ENCODE measurements around the gene ATG4B.
A peak's percentile ranks its signal among the peaks of the same experiment; 100 is the strongest.
"Not testable (repeated sequence)": the region's sequence is repeated elsewhere in the genome, so short reads cannot be mapped to it uniquely, and the experiment has no call there.

The ATG4B gene

GRCh38 chr2:241637018-241637794 lies at the start of gene ATG4B, which contains the start of gene THAP4:
TSS of gene ATG4B (plus strand) at chr2:241637693. CDS start at chr2:241637715, 22 bp downstream.
TSS of gene THAP4 (minus strand) at chr2:241637158. CDS start at chr2:241637017, 141 bp downstream.
- peak; percentile 95 for DNase-seq (ENCODE audit: low spot score)

DNA sequence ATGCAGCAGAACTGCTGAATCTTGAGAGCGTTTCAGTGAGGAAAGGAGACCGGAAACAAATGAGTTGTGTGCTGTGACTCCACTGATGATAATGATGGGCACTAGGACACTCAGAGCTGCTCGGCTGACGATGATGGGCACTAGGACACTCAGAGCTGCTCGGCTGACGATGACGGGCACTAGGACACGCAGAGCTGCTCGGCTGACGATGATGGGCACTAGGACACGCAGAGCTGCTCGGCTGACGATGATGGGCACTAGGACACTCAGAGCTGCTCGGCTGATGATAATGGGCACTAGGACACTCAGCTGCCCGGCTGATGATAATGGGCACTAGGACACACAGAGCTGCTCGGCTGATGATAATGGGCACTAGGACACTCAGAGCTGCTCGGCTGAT lies 47.6 kb upstream of the ATG4B start:
- DNase-seq (ENCODE audit: low spot score): not testable (repeated sequence)

GRCh38 chr2:241590496-241591455 lies 46.7 kb upstream of the ATG4B start:
- not testable (repeated sequence) for DNase-seq (ENCODE audit: low spot score)

GRCh38 chr2:241592126-241592845 lies 45.2 kb upstream of the ATG4B start:
- DNase-seq (ENCODE audit: low spot score): no peak

GRCh38 chr2:241593271-241593670 lies 44.2 kb upstream of the ATG4B start:
- no peak for DNase-seq (ENCODE audit: low spot score)

DNA sequence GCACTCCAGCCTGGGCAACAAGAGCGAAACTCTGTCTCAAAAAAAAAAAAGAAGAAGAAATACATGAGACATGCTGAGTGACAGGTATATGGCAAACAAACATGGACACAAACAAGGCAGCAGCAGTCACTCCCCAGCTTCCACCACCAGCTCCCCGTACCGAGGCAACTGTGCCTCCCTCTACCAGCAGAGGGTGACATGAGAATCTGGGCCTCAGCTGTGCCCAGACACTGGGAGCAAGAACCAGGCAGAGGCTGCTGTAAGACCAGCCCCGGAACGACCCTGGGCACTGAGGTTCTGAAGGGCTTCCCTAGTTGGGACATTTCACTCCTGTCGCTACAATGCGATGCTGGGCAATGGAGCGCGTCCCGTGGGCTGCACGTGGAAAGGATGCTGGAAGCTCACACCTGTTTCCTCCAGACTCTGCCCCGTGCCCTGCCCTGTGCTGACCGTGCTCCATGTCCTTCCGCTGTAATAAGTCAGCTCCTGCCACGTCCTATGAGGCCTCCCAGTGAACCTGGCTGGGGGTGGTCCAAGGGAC lies 41.8 kb upstream of the ATG4B start:
- DNase-seq (ENCODE audit: low spot score): peak; percentile 47

DNA sequence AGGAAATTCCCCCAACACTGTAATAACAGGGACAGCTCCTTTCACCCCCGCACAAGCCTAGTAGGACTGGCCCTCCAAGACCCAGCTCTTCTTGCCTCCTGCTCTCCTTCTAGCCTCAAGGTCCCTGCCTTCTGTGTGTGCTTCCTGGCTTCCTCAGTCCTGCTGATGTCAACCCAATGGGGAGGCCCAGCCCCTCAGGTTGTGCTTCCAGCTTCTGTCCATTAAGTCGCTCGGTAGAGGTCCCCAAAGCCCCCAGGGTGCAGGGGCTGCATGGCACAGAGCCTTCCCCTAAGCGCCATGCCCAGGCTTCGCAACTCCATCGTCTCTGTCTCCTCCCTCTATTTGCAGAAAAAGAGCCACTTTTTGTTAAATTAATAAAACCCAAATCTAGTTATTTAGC lies 39.9 kb upstream of the ATG4B start:
- DNase-seq (ENCODE audit: low spot score): no peak

- DNase-seq (ENCODE audit: low spot score): no peak
These were observed 39.4 kb upstream of the ATG4B start for GRCh38 chr2:241598061-241598460.

- DNase-seq (ENCODE audit: low spot score): peak; percentile 36
These were observed 39.0 kb upstream of the ATG4B start for GRCh38 chr2:241598487-241598886.

DNA sequence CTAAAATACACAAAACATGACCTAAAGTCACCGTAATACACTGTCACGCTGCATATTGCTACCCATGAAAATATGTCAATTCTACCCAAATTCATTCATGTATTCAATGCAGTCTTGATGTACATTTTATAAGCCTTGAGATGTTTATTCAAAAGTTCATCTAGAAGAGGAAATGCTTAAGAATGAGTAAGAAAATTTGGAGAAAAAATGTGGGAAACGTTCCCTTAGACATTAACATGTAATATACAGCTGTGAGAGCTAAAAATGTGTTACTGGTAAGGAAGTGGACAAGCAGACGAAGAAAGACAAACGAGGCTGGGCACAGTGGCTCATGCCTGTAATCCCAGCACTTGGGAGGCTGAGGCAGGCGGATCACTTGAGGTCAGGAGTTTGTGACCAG lies 37.9 kb upstream of the ATG4B start:
- no peak for DNase-seq (ENCODE audit: low spot score)

DNA sequence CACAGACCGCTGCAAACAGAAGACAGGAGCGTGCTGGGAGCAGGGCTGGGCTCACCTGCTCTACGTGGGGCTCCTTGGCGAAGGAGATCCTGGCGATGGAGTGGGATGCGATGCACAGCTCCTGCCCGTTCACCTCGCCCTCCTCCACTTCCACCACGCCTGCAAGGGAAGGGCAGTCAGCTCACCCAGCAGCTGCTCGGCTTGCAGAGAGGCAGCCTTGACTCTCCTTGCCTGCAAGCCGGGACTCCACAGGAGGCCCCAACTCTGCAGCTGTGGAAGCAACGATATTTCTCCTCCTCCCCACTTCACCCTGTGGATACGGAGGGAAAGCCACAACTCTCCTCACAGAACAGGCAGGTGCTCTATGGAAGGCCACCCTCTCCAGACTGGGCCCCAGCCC lies 35.7 kb upstream of the ATG4B start:
- DNase-seq (ENCODE audit: low spot score): no peak

DNA sequence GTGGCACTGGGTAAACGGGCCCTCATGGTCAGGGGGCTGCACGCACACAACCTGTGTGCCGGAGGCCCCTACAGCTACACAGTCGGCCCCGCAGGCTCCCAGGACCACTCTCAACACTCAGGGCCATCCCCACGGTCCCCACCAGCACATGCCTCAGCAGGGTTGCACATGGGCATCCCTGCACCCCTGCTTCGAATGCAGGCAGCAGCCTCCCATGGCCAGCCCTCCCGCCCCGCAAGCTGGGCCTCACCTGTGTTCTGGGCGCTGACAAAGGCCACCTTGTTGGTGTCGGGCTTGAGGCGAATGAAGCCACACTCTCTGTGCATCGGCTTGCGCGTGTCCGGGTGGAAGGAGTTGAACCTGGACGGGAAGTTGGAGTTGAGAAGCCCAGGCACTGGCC lies 34.8 kb upstream of the ATG4B start:
- DNase-seq (ENCODE audit: low spot score): no peak

GRCh38 chr2:241603686-241604085 lies 33.8 kb upstream of the ATG4B start:
- DNase-seq (ENCODE audit: low spot score): no peak

DNA sequence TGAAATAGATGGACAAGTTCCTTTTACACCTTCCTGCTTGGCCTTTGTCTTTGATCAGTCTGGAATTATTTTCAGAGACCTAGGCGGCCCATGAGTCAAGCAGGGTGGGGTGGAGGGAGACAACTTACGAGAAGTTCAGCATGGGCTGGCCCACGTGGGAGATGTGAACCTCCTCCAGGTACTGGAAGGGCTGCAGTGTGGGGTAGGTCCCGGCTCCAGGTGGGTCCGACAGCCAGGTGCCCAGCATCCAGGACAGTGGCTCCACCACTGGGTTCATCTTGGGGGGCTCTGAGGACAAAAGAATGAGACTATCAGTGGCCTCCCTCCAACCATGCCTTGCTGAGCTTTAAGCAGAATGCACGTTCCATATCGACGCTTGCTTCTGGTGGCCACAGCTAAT lies 31.3 kb upstream of the ATG4B start:
- no peak for DNase-seq (ENCODE audit: low spot score)

GRCh38 chr2:241607162-241607885 lies 30.2 kb upstream of the ATG4B start:
- DNase-seq (ENCODE audit: low spot score): no peak

DNA sequence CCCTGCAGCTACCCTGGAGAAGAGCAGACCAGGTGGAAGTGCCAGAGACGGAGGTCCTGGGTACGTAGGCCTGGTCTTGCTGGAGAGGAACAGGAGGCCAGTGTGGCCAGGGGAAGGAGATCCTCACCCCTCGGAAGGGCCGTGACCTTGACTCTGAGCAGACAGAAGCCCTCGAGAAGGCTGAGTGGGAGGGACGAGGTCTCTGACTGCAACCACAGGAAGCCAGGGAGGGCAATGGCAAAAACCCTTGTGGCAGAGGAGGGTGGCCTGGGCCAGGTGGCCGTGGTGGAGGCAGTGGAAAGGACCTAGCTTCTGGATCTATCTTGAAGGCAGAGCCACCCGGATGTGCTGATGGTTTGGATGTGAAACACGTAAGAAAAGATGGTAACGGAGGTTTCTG lies 28.6 kb upstream of the ATG4B start:
- no peak for DNase-seq (ENCODE audit: low spot score)

GRCh38 chr2:241609859-241610793 lies 27.4 kb upstream of the ATG4B start:
- DNase-seq (ENCODE audit: low spot score): peak; percentile 88

GRCh38 chr2:241611062-241611461 lies 26.4 kb upstream of the ATG4B start:
- no peak for DNase-seq (ENCODE audit: low spot score)

DNA sequence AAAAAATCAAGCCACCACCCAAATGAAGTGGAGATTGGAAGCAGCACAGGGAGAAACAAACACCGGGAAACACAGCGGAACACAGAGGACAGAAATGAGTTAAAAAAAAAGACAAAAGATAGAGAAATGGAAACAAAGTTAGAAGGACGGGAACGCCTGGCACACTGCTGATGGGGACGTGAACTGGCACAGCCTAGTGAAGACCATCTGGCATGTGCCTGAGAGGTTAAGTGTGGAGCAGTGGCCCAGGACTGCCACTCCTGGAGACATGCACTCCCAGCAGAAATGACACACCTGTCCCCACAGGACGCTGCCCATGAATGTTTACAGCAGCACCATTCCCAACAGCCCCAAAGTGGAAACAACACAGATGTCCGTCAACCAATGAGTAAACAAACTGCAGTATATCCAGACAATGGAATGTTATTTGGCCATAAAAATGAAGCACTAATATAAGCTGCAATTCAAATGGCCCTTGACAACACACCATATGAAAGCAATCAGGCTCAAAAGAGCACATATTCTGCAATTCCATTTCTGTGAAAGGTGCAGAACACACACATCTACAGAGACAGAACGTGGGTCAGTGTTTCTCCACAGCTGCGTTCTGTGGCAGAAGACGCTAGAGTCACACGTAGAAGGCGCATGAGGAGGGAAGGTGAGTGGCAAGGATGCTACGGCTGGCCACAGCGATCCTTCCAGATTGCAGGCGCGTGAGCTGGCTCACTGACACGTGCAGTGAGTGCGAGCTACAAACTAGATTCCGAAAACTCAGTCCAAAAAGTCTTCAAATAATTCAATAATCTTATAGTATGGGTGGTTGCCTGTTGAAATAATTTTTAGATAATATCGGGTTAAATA lies 25.1 kb upstream of the ATG4B start:
- no peak for DNase-seq (ENCODE audit: low spot score)
